C4-2B (cell line): Measurements from ENCODE around the gene GPR107.
A peak's percentile ranks its signal among the peaks of the same experiment; 100 is the strongest.

Source experiments
- H3K27ac ChIP-seq: fragments of 450-650 bp; 2 replicates; pipeline ENCODE4 v1.5.1; 2017
- CTCF ChIP-seq: fragments of 450-650 bp; conservative IDR thresholded peaks from 2 replicates; pipeline ENCODE4 v1.5.1; 2017; ENCODE audit warnings: mild to moderate bottlenecking
- ZFX ChIP-seq: fragments of 450-650 bp; IDR thresholded peaks from 2 replicates; pipeline ENCODE4 v1.6.1; 2017

The GPR107 gene

GRCh38 chr9:130104491-130105193 is 50.9 kb downstream of the GPR107 start:
- H3K27ac ChIP-seq = no peak overlapping the region
- TF ChIP-seq CTCF (no peak), ZFX (no peak)

GRCh38 chr9:130106860-130107233 is 53.1 kb downstream of the GPR107 start:
- H3K27ac ChIP-seq = no peak overlapping the region
- TF ChIP-seq CTCF = no peak
- TF ChIP-seq ZFX = no peak

- H3K27ac ChIP-seq = no peak overlapping the region
- no peak for TF ChIP-seq ZFX
- peak; percentile 90 for TF ChIP-seq CTCF
These were observed 53.6 kb downstream of the GPR107 start for GRCh38 chr9:130107234-130107861.

DNA sequence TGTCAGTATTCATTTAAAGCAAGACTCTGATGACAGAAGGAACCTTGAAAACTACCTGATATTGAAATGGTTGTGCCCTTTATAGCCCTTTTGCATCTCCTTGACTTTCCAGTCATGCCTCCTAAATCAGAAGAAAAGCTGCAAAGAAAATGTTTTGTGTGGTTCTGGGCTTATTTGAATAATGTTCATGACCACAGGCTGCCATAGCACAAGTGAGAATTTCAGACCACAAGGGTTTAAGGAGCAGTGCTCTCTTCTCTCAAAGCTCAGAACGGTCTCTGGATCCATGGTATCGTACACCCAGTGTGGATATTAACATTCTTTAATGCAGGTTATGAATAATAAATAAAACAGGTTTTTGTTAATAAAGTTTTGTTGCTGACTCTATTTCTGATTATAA is 54.2 kb downstream of the GPR107 start:
- no peak overlapping the region for H3K27ac ChIP-seq
- TF ChIP-seq ZFX = no peak
- TF ChIP-seq CTCF = no peak

GRCh38 chr9:130110166-130110565 is 56.5 kb downstream of the GPR107 start:
- TF ChIP-seq ZFX = no peak
- TF ChIP-seq CTCF = no peak
- no peak overlapping the region for H3K27ac ChIP-seq

GRCh38 chr9:130110596-130111021 is 56.9 kb downstream of the GPR107 start:
- TF ChIP-seq CTCF = no peak
- TF ChIP-seq ZFX = no peak
- H3K27ac ChIP-seq = no peak overlapping the region

GRCh38 chr9:130111786-130112537 is 58.3 kb downstream of the GPR107 start:
- no peak overlapping the region for H3K27ac ChIP-seq
- TF ChIP-seq CTCF = no peak
- TF ChIP-seq ZFX = no peak
